GM18858 (cell line): ENCODE data around the gene CES3.

Source experiments
- ATAC-seq: cut with Tn5 transposase; IDR thresholded peaks from one replicate; pipeline ENCODE4 v1.9.1; 2021; ENCODE audit not compliant: unreplicated experiment

Gene CES3, protein sequence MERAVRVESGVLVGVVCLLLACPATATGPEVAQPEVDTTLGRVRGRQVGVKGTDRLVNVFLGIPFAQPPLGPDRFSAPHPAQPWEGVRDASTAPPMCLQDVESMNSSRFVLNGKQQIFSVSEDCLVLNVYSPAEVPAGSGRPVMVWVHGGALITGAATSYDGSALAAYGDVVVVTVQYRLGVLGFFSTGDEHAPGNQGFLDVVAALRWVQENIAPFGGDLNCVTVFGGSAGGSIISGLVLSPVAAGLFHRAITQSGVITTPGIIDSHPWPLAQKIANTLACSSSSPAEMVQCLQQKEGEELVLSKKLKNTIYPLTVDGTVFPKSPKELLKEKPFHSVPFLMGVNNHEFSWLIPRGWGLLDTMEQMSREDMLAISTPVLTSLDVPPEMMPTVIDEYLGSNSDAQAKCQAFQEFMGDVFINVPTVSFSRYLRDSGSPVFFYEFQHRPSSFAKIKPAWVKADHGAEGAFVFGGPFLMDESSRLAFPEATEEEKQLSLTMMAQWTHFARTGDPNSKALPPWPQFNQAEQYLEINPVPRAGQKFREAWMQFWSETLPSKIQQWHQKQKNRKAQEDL

DNA sequence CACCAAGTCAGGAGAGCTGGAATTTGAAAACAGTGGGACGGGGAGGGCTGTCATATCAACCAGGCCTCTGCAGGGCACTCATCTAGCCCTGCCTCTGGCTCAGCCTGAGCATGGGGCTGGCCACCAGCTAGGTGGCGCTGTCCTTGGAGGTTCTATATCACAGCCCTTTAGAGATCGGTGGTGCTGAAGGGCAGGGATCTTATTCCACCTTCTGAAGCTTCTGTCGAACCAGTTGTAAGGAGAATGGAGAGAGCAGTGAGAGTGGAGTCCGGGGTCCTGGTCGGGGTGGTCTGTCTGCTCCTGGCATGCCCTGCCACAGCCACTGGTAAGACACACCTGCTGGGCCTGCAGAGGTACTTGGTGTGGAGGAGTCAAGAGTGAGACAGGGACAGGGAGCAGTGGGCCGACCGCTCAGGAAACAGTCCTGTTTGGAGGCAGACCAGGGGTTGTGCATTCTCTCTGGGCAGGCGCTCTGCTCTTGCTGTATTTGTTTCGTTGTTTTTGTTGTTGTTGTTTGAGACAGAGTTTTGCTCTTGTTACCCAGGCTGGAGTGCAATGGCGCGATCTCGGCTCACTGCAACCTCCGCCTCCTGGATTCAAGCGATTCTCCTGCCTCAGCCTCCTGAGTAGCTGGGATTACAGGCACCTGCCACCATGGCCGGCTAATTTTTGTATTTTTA, at the start of gene CES3:
CES3 (plus strand) TSS at position 202 of the 680 bp plus-strand sequence; CDS start at position 244, 42 bp downstream.
- no peak for ATAC-seq

DNA sequence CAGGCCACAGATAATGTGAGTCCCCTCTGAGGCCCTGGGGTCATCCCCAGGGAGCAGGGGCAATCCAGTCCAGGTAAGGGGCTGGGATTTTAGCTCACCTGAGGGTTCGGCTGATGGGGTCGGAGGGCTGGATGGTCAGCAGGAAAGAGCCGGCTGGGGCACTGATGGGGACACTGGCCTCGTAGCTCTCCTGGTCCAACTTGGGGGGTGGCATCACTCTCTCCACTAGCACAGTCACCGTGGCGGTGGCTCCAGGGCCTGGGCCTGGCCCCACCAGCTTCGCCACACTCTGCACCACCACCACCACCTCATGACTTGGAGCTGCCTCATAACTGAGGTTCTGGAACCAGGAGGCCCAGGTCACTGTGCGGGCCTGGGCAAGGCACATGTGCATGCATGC, 49.3 kb upstream of the CES3 start:
- no peak for ATAC-seq

DNA sequence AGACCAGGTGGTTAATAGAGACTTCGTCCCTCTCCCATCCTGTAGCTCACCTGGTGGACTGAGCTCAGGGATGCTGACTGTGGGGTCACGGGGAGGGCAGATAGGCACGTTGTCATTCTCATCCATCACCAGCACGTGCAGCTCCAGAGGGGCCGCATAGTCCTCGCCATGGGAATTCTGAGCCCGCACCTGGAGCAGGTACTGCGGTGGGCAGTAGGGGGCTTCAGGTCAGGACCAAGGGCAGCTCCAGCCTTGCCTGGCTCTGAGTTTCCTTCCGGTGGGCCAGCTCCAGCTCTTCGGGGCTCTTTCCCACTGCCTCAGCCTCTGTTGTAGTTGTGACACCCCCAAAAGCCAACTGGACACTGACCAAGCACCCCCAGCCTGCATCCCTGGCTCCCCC, 48.0 kb upstream of the CES3 start:
- ATAC-seq = no peak

DNA sequence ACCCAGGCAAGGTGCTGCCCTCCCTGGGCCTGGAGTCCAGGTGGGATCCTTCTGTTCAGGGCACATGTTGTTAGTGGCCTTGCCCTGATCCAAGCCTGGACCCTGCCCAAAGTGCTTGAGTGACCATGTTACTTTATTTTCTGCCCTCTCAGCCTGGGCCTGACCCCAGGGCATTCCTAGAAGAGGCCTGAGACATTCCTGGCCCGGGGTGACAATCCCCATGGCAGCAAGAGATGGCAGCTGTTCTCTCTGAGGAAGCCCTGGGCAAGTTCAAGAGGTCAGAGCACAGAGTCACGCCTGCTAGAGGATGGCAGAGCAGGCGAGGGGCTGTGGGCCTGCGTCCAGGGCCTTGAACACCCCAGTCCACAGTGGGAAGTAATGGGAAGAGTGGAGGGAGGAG, 47.4 kb upstream of the CES3 start:
- ATAC-seq = no peak

DNA sequence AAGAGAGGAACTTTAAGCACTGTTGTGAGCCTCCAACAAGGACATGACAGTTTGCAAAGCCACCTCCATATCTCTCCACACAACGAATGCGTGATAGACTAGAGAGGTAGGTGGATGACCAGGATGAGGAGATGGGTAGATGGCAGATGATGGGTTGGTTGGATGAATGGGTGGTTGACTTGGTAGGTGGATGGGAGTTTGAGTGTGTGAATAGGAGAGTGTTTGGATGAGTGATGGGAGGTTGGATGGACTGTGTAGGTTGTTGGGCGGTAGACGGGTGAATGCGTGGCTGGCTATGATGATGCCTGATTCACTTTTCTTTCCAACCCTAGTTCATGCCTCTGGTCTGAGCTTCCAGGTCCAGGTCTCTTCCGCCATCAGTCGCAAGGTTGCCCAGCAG, 46.5 kb upstream of the CES3 start:
- ATAC-seq = no peak

DNA sequence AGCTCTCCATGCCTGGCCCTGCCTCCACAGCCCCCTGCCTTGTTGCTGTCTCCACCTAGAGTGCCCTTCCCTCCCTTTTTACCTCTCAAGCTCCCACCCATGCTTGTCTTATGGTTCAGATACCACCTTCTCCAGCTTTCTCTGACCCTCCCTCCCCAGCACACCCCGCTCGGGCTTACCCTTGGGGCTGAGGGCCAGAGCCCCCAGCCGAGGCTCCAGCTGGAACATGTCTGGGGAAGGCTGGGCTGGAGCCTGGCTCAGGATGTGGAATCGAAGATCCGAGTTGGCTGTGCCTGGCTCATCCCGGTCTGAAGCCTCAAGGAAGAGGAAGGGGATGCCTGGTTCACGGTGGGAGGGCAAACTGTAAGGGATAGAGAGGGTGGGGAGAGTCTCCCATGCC, 46.0 kb upstream of the CES3 start:
- no peak for ATAC-seq

DNA sequence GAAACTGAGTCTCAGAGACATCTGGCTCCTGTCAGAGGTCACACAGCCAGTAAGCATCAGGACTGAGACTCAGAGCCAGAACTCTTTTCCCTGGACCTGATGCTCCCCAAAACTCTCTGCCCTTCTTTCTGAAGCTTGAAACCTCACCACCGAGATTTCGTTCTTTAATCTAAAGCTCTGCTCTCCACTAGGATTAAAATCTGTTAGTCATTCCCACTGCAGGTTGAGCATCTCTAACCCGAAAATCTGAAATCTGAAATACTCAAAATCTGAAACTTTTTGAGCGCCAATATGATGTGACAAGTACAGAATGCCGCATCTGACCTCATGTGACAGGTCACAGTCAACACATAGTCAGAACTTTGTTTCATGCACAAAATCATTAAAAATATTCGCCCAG, 44.5 kb upstream of the CES3 start:
- no peak for ATAC-seq

DNA sequence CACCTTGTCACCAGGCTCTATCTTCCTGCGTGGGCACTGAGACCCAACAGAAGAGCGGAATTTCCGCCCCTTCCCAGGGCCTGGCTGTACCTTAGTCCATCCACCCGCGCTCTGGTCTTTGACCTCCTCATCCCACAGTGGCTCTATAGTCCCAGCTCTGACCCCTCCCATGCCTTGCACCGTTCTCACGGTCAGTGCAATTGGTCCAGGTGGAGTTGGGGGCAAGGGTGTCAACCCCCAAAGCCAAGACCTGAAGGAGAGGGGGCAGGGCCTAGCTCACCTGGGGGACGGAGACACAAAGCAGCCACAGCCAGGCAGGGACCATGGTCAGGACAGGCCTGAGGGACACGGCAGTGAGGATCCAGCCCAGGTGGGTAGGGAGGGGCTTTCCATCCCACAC, 43.3 kb upstream of the CES3 start:
- no peak for ATAC-seq

DNA sequence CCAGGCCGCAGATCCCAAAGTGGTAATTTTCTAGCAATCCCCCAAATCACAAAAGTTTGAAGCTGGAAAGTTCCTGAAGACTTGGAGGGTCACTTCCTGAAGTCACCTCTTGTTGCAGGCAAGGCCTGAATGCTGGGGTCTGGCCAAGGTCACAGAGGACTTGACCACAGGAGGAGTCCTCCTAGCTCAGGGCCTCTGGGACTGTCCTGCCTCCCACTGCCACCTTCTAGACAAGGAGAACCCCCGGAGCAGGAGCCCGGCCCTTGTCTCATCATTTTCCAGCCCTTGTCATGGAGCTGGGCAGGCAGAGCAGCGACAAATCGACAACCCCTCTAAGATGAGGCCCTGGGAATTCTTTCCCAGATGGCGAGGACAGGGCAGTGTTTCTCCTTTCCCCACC, 42.7 kb upstream of the CES3 start:
- ATAC-seq = no peak

DNA sequence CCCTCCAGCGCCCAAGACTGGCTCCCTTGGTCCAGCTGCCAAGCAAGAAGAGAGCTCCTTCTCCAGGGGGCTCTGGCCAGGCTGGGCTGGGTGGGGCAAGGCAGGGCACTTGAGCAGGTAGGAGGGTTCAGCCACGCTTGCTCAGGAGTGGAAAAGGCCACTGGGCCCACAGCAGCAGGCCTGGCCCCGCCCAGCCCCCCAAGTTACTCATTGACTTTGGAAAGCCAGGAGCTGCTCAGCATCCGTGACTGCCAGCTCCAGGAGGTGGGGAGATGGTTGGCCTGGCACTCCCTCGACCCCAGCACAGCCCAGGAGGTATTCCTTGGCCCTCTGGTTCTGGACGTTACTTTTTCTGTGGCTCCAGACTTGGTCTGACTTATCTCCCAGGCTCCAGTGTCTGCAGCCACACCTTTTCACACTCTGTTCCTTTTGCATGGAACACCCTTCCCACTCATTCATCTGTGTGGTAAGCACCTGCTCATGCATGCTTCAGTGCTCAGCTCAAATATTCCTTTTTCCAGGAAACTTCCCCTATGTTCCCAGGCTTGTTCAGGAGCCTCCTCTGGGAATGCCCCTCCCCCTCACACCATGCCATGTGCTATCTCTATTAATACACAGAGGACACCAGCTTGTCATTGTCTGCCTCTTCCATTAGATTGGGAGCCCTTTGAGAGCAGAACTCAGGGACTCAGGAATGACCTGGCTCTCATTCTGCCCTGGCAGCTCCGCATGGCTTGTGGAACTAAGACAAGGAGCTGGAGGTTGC, 42.1 kb upstream of the CES3 start, which contains the start of gene CDH16:
CDH16 (minus strand) TSS at position 83 of the 766 bp plus-strand sequence. CDS start 820 bp downstream, outside the sequence.
- no peak for ATAC-seq

DNA sequence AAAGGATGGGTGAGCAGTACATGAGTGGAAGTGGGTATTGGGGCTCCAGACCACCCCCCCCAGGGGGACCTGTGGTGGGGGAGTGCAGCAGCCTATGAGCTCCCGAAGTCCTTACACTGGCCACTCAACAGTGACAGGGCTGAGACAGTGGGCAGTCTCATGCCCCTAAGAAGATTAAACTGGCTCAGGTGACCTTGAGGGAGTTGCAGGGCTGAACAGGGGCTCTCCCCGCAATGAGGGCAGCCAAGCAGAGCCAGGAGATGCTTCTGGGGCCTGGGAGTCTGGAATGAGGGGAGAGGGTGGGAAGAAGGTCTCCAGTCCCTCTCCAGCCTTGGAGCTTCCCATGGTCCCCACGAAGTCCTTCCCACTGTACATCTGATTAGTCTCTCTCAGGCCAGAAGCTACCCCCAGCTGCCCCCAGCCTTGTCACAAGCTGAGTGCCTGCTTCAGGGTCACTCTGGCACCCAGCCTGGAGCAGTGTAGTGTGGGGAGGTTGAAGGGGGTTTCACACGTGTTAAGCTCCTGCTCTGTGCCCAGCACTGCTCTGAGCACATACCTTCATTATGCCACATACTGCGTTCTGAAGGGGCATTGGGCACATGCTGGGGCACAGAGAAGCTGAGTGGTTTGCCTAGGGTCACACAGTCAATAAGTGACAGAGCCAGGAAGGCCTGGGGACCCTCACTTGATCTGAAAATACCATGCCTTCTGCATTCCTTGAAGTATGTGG, 41.3 kb upstream of the CES3 start:
- no peak for ATAC-seq

DNA sequence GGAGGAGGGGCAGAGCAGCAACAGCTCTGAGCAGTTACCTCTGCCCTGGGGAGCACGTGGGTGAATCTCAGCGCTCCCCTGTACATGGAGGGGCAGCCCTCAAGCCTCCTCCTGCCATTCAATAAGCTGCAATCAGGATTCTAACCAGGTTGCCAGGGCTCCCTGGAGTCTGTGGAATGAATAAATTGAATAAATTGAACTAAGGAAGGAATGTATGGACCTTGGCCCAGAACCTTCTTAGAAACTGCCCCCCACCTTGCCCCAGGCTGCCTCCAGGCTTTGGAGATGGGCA, 40.8 kb upstream of the CES3 start:
- ATAC-seq = no peak

DNA sequence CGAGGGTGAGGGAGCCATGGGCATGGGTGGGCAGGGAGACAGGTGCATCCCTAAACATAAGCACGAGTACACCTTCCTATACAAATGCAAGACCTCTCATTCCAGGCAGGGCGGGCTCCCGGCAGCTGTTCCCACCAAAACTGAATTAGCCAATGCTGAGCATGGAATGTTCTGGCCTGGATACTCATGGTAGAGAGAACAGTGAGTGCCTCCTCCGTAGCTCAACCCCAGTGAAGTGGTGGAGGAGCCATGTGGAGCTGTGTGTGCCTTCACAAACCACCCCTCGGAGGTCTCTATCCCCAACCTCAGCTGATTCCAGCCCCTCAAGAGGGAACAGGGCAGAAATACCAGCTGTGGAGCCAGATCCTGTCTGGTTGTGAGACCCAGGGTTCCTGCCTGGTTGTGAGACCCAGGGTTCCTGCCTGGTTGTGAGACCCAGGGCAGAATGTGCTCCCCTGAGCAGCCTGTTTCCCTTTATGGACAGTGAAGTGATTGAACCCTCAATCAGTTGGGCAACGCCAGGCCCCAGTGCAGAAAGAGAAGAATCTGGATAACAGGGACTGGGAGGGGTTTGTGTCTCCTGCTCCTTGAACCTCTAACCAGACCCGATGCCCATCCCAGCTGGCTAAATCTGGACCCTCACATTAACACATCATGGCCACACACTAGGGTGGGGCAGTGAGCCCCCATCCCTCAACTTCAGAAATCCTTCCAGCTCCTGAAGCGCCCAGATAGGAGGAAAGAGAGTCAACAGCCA, 40.0 kb upstream of the CES3 start:
- no peak for ATAC-seq

DNA sequence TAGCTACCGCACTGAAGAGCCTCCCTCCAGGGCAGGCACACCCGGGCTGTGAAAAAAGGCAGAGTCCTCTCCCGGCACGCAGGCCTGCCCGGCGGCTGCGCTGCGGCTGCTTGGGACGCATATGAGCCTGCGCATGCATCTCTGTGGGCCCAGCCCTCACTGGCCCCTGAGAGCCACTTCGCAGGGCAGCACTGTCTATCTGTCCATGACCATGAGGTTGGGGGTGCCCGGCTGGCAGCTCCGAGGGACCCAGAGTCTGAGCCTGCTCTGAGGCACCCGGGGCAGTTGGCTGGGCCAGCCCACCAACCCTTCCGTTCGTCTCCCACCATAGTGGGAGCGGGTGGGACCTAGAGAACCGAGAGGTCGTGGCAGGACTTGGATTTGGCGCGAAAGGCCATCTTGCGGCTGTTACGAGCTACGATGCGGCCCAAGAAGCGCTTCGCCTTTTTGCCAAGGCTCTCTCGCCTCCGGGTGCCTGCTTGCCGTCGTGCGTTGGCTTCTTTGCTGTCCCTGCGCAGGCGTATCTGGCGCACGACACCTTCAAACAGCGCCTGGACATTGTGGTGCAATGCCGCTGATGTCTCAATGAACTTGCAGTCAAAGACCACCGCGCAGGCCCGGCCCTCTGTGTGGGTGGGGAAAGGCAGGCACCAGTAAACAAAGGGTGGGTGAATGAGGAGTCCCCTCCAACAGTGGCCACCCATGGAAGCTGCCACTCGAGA, 39.2 kb upstream of the CES3 start:
- ATAC-seq = no peak

DNA sequence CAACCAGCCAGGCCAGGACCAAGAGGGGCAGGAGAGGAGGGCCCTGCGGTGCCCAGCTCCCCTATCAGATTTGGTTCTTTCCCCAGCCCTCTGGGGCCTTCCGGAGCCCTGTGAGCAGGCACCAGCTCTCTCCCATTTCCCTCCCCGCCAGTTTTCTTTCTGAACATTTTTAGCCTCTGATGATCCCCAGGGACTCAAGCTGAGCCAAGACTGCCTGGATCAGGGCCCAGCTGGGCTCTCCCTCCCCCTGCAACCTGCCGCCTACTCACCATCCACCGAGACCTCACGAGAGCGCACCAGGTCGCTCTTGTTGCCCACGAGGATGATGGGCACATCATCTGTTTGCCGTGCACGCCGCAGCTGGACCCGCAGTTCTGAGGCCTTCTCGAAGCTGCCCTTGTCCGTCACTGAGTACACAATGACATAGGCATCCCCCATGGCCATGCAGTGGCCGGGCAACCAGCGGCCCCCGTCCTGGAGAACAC, 37.8 kb upstream of the CES3 start:
- no peak for ATAC-seq

DNA sequence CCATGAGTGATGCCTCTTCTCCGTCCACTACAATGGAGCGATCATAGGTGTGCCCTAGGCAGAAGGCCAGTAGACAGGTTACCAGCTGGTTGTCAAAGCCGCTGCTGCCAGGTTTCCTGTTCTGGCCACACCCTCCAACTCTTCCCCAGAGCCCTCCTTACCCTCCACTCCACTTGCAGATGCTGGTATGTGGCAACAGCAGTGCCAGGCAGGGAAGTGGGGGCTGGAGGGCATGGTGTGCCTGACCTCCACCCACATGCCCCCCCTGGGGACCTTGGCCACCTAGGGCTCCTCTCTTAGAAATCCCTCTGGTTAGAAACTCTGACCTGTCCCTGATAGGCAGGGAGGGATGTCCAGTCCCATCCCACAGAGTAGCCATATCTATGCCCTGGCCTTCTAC, 37.2 kb upstream of the CES3 start:
- ATAC-seq = no peak

DNA sequence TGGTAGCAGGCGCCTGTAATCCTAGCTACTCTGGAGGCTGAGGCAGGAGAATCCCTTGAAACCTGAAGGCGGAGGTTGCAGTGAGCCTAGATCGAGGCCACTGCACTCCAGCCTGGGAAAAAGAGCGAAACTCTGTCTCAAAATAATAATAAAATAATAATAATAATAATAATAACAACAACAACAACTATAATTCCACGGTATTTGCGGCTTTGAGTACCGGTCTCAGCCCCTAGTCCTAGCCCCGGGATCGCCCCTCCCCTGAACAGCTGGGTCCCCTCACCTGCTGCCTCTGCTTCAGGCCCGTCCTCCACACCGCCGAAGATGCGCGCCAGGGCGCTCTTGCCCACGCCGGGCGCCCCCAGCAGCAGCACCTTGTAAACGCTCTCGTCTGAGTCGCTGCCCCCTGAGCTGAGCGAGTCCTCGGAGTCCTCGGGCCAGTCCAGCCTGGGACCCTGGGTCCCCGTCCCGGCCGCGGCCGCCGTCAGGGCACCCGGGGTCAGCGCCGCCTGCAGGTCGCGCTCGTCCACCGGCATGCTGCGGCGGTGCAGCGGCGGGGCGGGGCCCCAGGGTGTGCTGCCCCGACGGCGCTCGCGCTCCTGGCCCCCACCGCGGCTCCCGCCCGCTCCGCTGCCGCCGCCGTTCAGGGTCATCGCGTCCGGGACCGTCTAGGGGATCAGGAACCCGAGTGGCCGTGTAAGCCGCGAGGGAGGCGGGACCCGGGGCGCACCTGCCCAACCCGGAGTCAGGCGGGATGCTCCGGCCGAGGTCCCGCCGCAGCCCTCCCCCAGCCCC, 36.3 kb upstream of the CES3 start:
- ATAC-seq = no peak

DNA sequence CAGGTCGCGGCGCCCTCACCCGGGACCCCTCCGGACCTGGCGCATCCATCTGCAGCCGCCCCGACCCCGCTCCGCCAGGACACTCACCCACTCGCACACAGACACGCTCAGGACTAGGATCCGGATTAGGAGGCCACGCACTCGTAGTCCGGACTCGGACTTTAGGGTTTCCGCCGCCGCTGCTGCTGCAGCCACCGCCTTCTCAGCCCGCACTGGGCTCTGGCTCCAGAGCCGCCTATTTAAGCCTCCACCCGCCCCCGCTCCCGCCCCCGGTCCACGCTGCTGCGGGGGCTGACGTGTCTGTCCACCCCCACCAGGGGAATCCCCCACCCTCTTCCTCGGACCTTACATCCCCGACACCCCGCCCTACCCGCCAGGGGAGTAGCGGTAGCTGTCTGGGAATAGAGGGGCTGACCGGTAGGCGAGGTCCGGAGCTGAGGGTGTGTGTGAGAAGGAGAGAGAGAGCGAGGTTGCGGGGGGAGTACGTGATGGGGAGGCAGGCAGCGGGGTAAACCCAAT, 35.7 kb upstream of the CES3 start, which contains the start of gene RRAD:
RRAD (minus strand) TSS at position 214 of the 519 bp plus-strand sequence. CDS start 356 bp downstream, outside the sequence.
- ATAC-seq = no peak
